ENCODE data around the gene KCNJ5. TPM values are rescaled to one million over a fixed set of nuclear protein-coding genes. Genes with fewer than 3 reads are reported as not detected.

The KCNJ5 gene
- total RNA-seq, 4 donors from 2014 or later: 0.69 to 1.1 TPM; not detected in 2

GRCh38 chr11:128848815-128849455, 42.2 kb upstream of the KCNJ5 start:
- Histone ChIP-seq H3K36me3 (no peaks in the 10 kb centered on the region), H3K4me1 (no peaks in the 10 kb centered on the region), H3K27me3 (no peaks in the 10 kb centered on the region), H3K27ac (no peak overlapping the region), H3K4me3 (no peak overlapping the region), H3K9me3 (no peaks in the 10 kb centered on the region)
- intact Hi-C loops (cut with DNase I; ENCODE audit: low total_unique reads): no loop called here
- TF ChIP-seq POLR2A (IDR thresholded peaks at IDR 0.05) (no peak), CTCF (IDR thresholded peaks at IDR 0.05) (peak; percentile 12 to 28 (median 20))
- no peak for DNase-seq

- Histone ChIP-seq H3K4me3 (no peak overlapping the region), H3K27ac (no peak overlapping the region), H3K9me3 (no peaks in the 10 kb centered on the region), H3K4me1 (no peaks in the 10 kb centered on the region), H3K36me3 (no peaks in the 10 kb centered on the region), H3K27me3 (no peaks in the 10 kb centered on the region)
- intact Hi-C loops (cut with DNase I; ENCODE audit: low total_unique reads): no loop called here
- DNase-seq: no peak
- TF ChIP-seq CTCF (IDR thresholded peaks at IDR 0.05): no peak
- TF ChIP-seq POLR2A (IDR thresholded peaks at IDR 0.05): no peak
Measured at GRCh38 chr11:128852327-128853023, 38.7 kb upstream of the KCNJ5 start.

DNA sequence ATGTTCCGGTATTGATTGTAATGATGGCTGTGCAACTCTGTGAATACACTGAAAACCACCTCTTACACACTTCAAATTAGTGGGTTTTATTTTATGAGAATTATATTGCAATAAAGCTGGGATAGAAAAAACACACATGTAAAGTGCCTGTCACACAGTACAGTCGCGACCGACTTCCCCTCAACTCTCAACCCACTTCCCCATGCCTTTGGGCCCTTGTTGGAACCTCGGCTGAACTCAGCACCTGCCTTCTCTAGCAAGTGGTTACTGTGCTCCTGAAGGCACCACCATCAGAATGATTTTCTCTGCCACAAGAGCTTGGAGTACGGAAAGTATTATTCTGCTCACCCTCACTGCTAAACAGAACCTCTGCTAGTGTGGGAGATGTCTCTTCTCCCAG, 37.6 kb upstream of the KCNJ5 start:
- H3K36me3 ChIP-seq: no peaks in the 10 kb centered on the region
- no peak overlapping the region for H3K4me3 ChIP-seq
- no peaks in the 10 kb centered on the region for H3K27me3 ChIP-seq
- H3K4me1 ChIP-seq: no peaks in the 10 kb centered on the region
- DNase-seq: no peak
- TF ChIP-seq POLR2A (IDR thresholded peaks at IDR 0.05) (no peak), CTCF (IDR thresholded peaks at IDR 0.05) (no peak)
- intact Hi-C loops (cut with DNase I; ENCODE audit: low total_unique reads): no loop called here
- H3K9me3 ChIP-seq: no peaks in the 10 kb centered on the region
- H3K27ac ChIP-seq: no peak overlapping the region

- intact Hi-C loops (cut with DNase I; ENCODE audit: low total_unique reads): no loop called here
- TF ChIP-seq POLR2A (IDR thresholded peaks at IDR 0.05): no peak
- no peak for TF ChIP-seq CTCF (IDR thresholded peaks at IDR 0.05)
- Histone ChIP-seq H3K4me1 (no peaks in the 10 kb centered on the region), H3K36me3 (no peaks in the 10 kb centered on the region), H3K4me3 (no peak overlapping the region), H3K9me3 (no peaks in the 10 kb centered on the region), H3K27me3 (no peaks in the 10 kb centered on the region), H3K27ac (no peak overlapping the region)
- DNase-seq: no peak
Measured at GRCh38 chr11:128854841-128855240, 36.3 kb upstream of the KCNJ5 start.

DNA sequence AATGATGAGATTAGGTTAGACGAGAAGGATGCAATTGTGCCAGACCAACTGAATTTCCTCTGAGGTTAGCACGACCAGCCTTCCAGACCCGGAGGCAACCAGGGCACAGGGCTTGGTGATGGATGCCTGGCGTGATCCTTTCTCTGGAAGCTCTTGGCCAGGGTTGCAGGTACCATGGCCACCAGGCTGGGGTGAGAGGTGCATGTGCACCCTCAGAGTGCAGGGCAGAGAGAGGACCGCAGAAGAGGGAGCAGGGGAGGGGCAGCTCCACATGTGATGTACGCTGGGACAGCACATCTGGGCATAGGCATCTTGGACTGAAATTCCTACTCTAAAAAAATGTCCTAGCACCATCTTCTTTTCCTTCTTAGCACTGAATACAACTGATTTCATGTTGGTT, 34.9 kb upstream of the KCNJ5 start:
- TF ChIP-seq POLR2A (IDR thresholded peaks at IDR 0.05) (no peak), CTCF (IDR thresholded peaks at IDR 0.05) (no peak)
- Histone ChIP-seq H3K27ac (no peak overlapping the region), H3K4me3 (no peak overlapping the region), H3K27me3 (no peaks in the 10 kb centered on the region), H3K9me3 (no peaks in the 10 kb centered on the region), H3K36me3 (no peaks in the 10 kb centered on the region), H3K4me1 (no peaks in the 10 kb centered on the region)
- DNase-seq: no peak
- intact Hi-C loops (cut with DNase I; ENCODE audit: low total_unique reads): no loop called here

Data from uterus (tissue), 4 donors.